H1 (cell line): Measurements from ENCODE around the gene HOXA6. TPM values are rescaled to one million over a fixed set of nuclear protein-coding genes. Genes with fewer than 3 reads are reported as not detected.

Experiments used
- CTCF ChIA-PET: fragments of 300-600 bp; sonication (Branson Sonifier 250); formaldehyde crosslinking; loops from one replicate; lab custom pipeline; 2021; ENCODE audit not compliant: partially characterized antibody; lab: Charles Lee
- POLR2A ChIA-PET: fragments of 300-600 bp; sonication (Branson Sonifier 250); formaldehyde crosslinking; loops from one replicate; lab custom pipeline; 2021; ENCODE audit warnings: inconsistent platforms; ENCODE audit not compliant: partially characterized antibody; lab: Charles Lee
- DNase-seq, 2 experiments: peaks; one replicate each; pipeline versions ENCODE4 v3.0.0 to v3.0.0-alpha.2; 2010 to 2022; ENCODE audit warnings: low spot score in 2 of 2, low read depth in 1 of 2, mixed read lengths in 1 of 2
- FAIRE-seq: peaks from 2 replicates; lab custom pipeline; 2011; peaks lifted over from hg19 to GRCh38; lab: Jason Lieb, UNC
- H2AFZ ChIP-seq: 2 replicates; pipeline ENCODE4 v1.8.1; 2012; ENCODE audit warnings: low read length, inconsistent platforms
- H2AK5ac ChIP-seq: 2 replicates; pipeline ENCODE4 v1.6.1; 2013; ENCODE audit warnings: low read depth, low read length
- H2BK120ac ChIP-seq: replicated peaks from 2 replicates; pipeline ENCODE3; 2013; ENCODE audit warnings: low read depth, low read length, inconsistent platforms
- H2BK12ac ChIP-seq: 2 replicates; pipeline ENCODE4 v1.6.1; 2013; ENCODE audit warnings: low read depth, low read length
- H2BK15ac ChIP-seq: 2 replicates; pipeline ENCODE4 v1.6.1; 2013; ENCODE audit warnings: low read length
- H2BK20ac ChIP-seq: 2 replicates; pipeline ENCODE4 v1.6.1; 2013; ENCODE audit warnings: low read length
- H2BK5ac ChIP-seq: 2 replicates; pipeline ENCODE4 v1.6.1; 2013; ENCODE audit warnings: low read depth, low read length
- H3K14ac ChIP-seq: 2 replicates; pipeline ENCODE4 v1.6.1; 2013; ENCODE audit warnings: inconsistent platforms; ENCODE audit not compliant: insufficient read length
- H3K18ac ChIP-seq: 2 replicates; pipeline ENCODE4 v1.6.1; 2013; ENCODE audit warnings: low read length; ENCODE audit errors: extremely low read depth
- H3K23ac ChIP-seq: 2 replicates; pipeline ENCODE4 v1.6.1; 2013; ENCODE audit warnings: inconsistent platforms; ENCODE audit not compliant: insufficient read length
- H3K23me2 ChIP-seq: 2 replicates; pipeline ENCODE4 v1.6.1; 2013; ENCODE audit warnings: low read depth, low read length
- H3K27ac ChIP-seq: 2 replicates; pipeline ENCODE4 v1.6.1; 2011; ENCODE audit warnings: low read depth, low read length, inconsistent platforms
- H3K27me3 ChIP-seq, 4 experiments: replicated peaks in 1 of 4; 1 replicate in 1 of 4; 2 replicates in 3 of 4; pipeline versions ENCODE4 v1.6.1 to v1.8.1; 2011 to 2013; ENCODE audit warnings: low read length in 3 of 4, mild to moderate bottlenecking in 3 of 4, inconsistent platforms in 2 of 4, mixed read lengths in 2 of 4, moderate library complexity in 1 of 4; ENCODE audit not compliant: control insufficient read depth in 3 of 4, insufficient read depth in 3 of 4; ENCODE audit errors: extremely low read depth in 1 of 4
- H3K36me3 ChIP-seq, 4 experiments: 2 replicates each; pipeline versions ENCODE4 v1.6.1 to v1.8.1; 2011 to 2013; ENCODE audit warnings: mild to moderate bottlenecking in 4 of 4, low read length in 3 of 4, moderate library complexity in 2 of 4, control low read depth in 1 of 4, inconsistent platforms in 1 of 4; ENCODE audit not compliant: insufficient read depth in 4 of 4, control insufficient read depth in 2 of 4
- H3K4ac ChIP-seq: replicated peaks from 2 replicates; pipeline ENCODE3; 2013; ENCODE audit warnings: low read length, low read depth, mixed read lengths, inconsistent platforms; ENCODE audit not compliant: insufficient read length
- H3K4me1 ChIP-seq, 4 experiments: replicated peaks in 1 of 4; 1 replicate in 1 of 4; 2 replicates in 3 of 4; pipeline versions ENCODE4 v1.6.1 to v1.8.1; 2011 to 2013; ENCODE audit warnings: low read length in 3 of 4, inconsistent platforms in 2 of 4, mixed read lengths in 1 of 4; ENCODE audit not compliant: insufficient read depth in 4 of 4, control insufficient read depth in 3 of 4
- H3K4me2 ChIP-seq, 2 experiments: 2 replicates each; pipeline versions ENCODE4 v1.6.1 to v1.8.1; 2011 to 2013; ENCODE audit warnings: low read depth in 2 of 2, low read length in 2 of 2, control low read depth in 1 of 2, inconsistent platforms in 1 of 2, mild to moderate bottlenecking in 1 of 2; ENCODE audit not compliant: insufficient read depth in 1 of 2
- H3K4me3 ChIP-seq, 4 experiments: fragments of 200-600, 300-600 bp in 1 of 4; sonication (generic), shearing (Covaris generic), sonication (Bioruptor Twin) in 1 of 4; 2 replicates each; pipeline versions ENCODE4 v1.5.1 to v1.8.1; 2011 to 2016; ENCODE audit warnings: low read length in 4 of 4, low read depth in 3 of 4, control low read depth in 2 of 4, inconsistent platforms in 2 of 4, mild to moderate bottlenecking in 2 of 4, mixed read lengths in 1 of 4, moderate library complexity in 1 of 4; ENCODE audit not compliant: insufficient read depth in 2 of 4; ENCODE audit errors: extremely low read depth in 1 of 4
- H3K56ac ChIP-seq: replicated peaks from 2 replicates; pipeline ENCODE3; 2013; ENCODE audit warnings: low read depth, mild to moderate bottlenecking, mixed read lengths, low read length, inconsistent platforms; ENCODE audit not compliant: insufficient read length
- H3K79me1 ChIP-seq: 2 replicates; pipeline ENCODE4 v1.6.1; 2013; ENCODE audit warnings: low read depth, low read length, control low read depth
- H3K79me2 ChIP-seq, 2 experiments: 2 replicates each; pipeline versions ENCODE4 v1.6.1 to v1.8.1; 2012 to 2013; ENCODE audit warnings: low read length in 2 of 2, mild to moderate bottlenecking in 2 of 2, inconsistent platforms in 1 of 2; ENCODE audit not compliant: insufficient read depth in 2 of 2, control insufficient read depth in 1 of 2
- H3K9ac ChIP-seq, 4 experiments: replicated peaks in 1 of 4; 1 replicate in 1 of 4; 2 replicates in 3 of 4; pipeline versions ENCODE4 v1.6.1 to v1.8.1; 2011 to 2013; ENCODE audit warnings: low read depth in 3 of 4, low read length in 3 of 4, control low read depth in 2 of 4, mild to moderate bottlenecking in 2 of 4, moderate library complexity in 2 of 4, inconsistent platforms in 1 of 4; ENCODE audit errors: extremely low read depth in 1 of 4
- H3K9me3 ChIP-seq, 2 experiments: 2 replicates each; pipeline versions ENCODE4 v1.6.1 to v1.8.1; 2012 to 2013; ENCODE audit warnings: mild to moderate bottlenecking in 2 of 2, moderate library complexity in 2 of 2, control low read depth in 1 of 2, inconsistent platforms in 1 of 2, low read depth in 1 of 2, low read length in 1 of 2, mixed read lengths in 1 of 2; ENCODE audit not compliant: insufficient read depth in 2 of 2
- H4K20me1 ChIP-seq, 2 experiments: replicated peaks in 1 of 2; 2 replicates each; pipeline versions ENCODE3 to v1.8.1; 2011 to 2013; ENCODE audit warnings: inconsistent platforms in 2 of 2, low read length in 2 of 2, mild to moderate bottlenecking in 1 of 2; ENCODE audit not compliant: insufficient read depth in 2 of 2, control insufficient read depth in 1 of 2
- H4K5ac ChIP-seq: 2 replicates; pipeline ENCODE4 v1.6.1; 2013; ENCODE audit warnings: low read length, low read depth, mixed read lengths, inconsistent platforms; ENCODE audit not compliant: insufficient read length
- H4K8ac ChIP-seq: 2 replicates; pipeline ENCODE4 v1.8.0; 2013; ENCODE audit warnings: mild to moderate bottlenecking, moderate library complexity, low read length, inconsistent platforms; ENCODE audit not compliant: insufficient read depth; ENCODE audit errors: extremely low read depth
- H4K91ac ChIP-seq: replicated peaks from 2 replicates; pipeline ENCODE3; 2013; ENCODE audit warnings: low read length, mixed read lengths, inconsistent platforms; ENCODE audit not compliant: insufficient read length
- RNF2 ChIP-seq: fragments of 200-900, 300-1000 bp; sonication (generic); IDR thresholded peaks from 2 replicates; pipeline ENCODE4 v1.7.1; 2016; ENCODE audit warnings: borderline replicate concordance, low read depth, mild to moderate bottlenecking, antibody characterized with exemption, low read length; ENCODE audit not compliant: poor library complexity, severe bottlenecking; ENCODE audit errors: missing control alignments
- WGBS, 2 experiments: shearing (Covaris generic) in 1 of 2; methylation state at CpG; one replicate each; pipeline versions ENCODE4 v1.1.6 to v1.1.7; 2013 to 2015; ENCODE audit warnings: low lambda C conversion rate in 2 of 2, mixed read lengths in 2 of 2, inconsistent platforms in 1 of 2, low coverage in 1 of 2, missing lambda C conversion rate in 1 of 2; ENCODE audit not compliant: insufficient replicate concordance in 2 of 2, insufficient coverage in 1 of 2, insufficient read length in 1 of 2; ENCODE audit errors: extremely low coverage in 1 of 2, missing lambda C conversion rate in 1 of 2; 5-methylcytosine and 5-hydroxymethylcytosine counted together
- polyA plus RNA-seq, 7 experiments: library from polyadenylated mRNA; depleted of rRNA in 3 of 7; stranded (reverse) in 5 of 7; unstranded in 2 of 7; fragments of >200 nt in 5 of 7; fragments of 200-250 nt in 2 of 7; gene quantifications; 1 replicate in 5 of 7; 2 replicates in 1 of 7; 4 replicates in 1 of 7; pipeline versions ENCODE4 v1.2.1 to v1.2.3, GENCODE V29; 2011 to 2013; ENCODE audit warnings: missing spikeins in 2 of 7, mixed read lengths in 2 of 7
- total RNA-seq: library from RNA; stranded (reverse); fragmentation: NEBNext Ultra II Directional; extraction: Animal tissue kit (Norgen Biotek cat#: 25700); gene quantifications from 2 replicates; pipeline ENCODE4 v1.2.1, GENCODE V29; 2021
- TF ChIP-seq, protein P1 (sequence below): IDR thresholded peaks from 2 replicates; pipeline ENCODE4 v1.6.1; 2012; ENCODE audit warnings: inconsistent platforms

The HOXA6 gene
- total and polyA plus RNA-seq, 2 of the 8 experiments (the other 6 are each of a cell fraction or from before 2014, with no cell fraction given), result not detected

- H3K27me3 ChIP-seq, result peaks cover 99 to 100% (median 100%) of the 10 kb centered on the region in 4 experiments
- ChIA-PET POLR2A (interaction anchor here (1.1 kb wide), 1 partner anchor 11 kb away, joined by 3 read pairs; no protein-coding TSS in a partner anchor), CTCF (interaction anchor here (0.9 to 3.0 kb wide), 9 partner anchors 9 to 269 kb away, joined by 3 to 17 read pairs (median 4); partner anchors contain the start of genes HOXA4 and HOXA5)
- no peak overlapping the region for H2BK15ac ChIP-seq
- H2BK120ac ChIP-seq, result no peak overlapping the region
- no peak overlapping the region for H4K91ac ChIP-seq
- H3K9me3 ChIP-seq, result no peaks in the 10 kb centered on the region
- H3K4ac ChIP-seq, result no peak overlapping the region
- no peak overlapping the region for H2BK20ac ChIP-seq
- peaks cover 0 to 2% (median 0%) of the 10 kb centered on the region in 4 experiments; a peak in 1 of 7 replicates for H3K4me1 ChIP-seq
- no peak overlapping the region for H3K27ac ChIP-seq
- no peak for DNase-seq
- no peak overlapping the region for H3K14ac ChIP-seq
- WGBS, 2 experiments, result 53% methylated on average over 1 of the region's 1 CpG; no CpG with 5 or more reads in 1 of the 2 experiments
- H3K9ac ChIP-seq, result no peak overlapping the region
- no peak overlapping the region for H3K4me3 ChIP-seq
- no peak overlapping the region for H3K18ac ChIP-seq
- no peaks in the 10 kb centered on the region; a peak in 1 of 8 replicates for H3K36me3 ChIP-seq
- no peak for FAIRE-seq
- H3K4me2 ChIP-seq, result no peak overlapping the region
- TF ChIP-seq, protein P1, sequence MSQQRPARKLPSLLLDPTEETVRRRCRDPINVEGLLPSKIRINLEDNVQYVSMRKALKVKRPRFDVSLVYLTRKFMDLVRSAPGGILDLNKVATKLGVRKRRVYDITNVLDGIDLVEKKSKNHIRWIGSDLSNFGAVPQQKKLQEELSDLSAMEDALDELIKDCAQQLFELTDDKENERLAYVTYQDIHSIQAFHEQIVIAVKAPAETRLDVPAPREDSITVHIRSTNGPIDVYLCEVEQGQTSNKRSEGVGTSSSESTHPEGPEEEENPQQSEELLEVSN, result no peak
- TF ChIP-seq RNF2, result no peak
- H2BK5ac ChIP-seq, result no peak overlapping the region
- H3K79me1 ChIP-seq, result no peaks in the 10 kb centered on the region
- no peak overlapping the region for H3K23ac ChIP-seq
- no peak overlapping the region for H3K56ac ChIP-seq
- no peak overlapping the region for H4K5ac ChIP-seq
- no peaks in the 10 kb centered on the region for H3K79me2 ChIP-seq
- H2AFZ ChIP-seq, result no peak overlapping the region
- peaks cover 33 to 34% of the 10 kb centered on the region in 2 experiments for H4K20me1 ChIP-seq
- no peak overlapping the region for H4K8ac ChIP-seq
- H3K23me2 ChIP-seq, result no peaks in the 10 kb centered on the region; the same call in 1 of the 2 replicates
- no peak overlapping the region for H2AK5ac ChIP-seq
- no peak overlapping the region for H2BK12ac ChIP-seq
Observed at GRCh38 chr7:27119412-27119911, 28.1 kb downstream of the HOXA6 start.
